ENCODE data around the gene MNDA. TPM values are rescaled to one million over a fixed set of nuclear protein-coding genes. Genes with fewer than 3 reads are reported as not detected.

The MNDA gene
- total and polyA plus RNA-seq, 4 donors, result 3.7 to 16.6 (median 4.3) TPM

DNA sequence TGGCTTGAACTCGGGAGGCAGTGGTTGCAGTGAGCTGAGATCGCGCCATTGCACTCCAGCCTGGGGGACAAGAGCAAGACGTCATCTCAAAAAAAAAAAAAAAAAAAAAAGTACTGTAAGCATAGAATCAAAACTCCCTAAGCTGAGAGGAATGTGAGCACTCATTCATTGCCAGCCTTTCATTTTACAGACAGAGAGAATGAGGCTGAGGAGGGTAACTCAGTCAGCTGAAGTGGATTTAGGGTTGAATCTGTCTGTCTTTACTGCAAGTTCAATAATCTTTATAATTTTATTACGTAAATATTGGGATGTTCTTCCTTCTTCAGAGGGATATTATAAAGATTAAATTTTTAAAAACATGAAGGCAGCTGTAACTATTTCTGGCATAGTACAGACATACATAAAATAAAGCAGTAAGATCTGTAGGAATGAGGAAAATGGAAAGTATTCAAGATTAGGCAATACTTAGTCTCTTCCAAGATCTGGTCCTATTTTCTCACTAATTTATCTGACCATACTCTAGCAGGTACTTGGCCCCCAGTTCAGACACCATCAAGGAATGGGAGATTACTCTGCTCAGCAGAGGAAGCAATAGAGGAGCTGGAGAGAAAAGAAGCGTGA, 24.1 kb upstream of the MNDA start:
- H3K27ac ChIP-seq (ENCODE audit: low read depth in 1 of 2, low read length in 2 of 2), result no peak overlapping the region
- H3K27me3 ChIP-seq (ENCODE audit: control insufficient read depth in 4 of 4, insufficient read depth in 4 of 4, low read length in 3 of 4), result peaks cover 0 to 3% (median 0%) of the 10 kb centered on the region in 4 donors
- no peaks in the 10 kb centered on the region for H3K9me3 ChIP-seq (ENCODE audit: control insufficient read depth in 4 of 4, low read length in 3 of 4)
- 69% methylated on average over 6 of the region's 6 CpGs for WGBS
- TF ChIP-seq RXRA (IDR thresholded peaks at IDR 0.05), result no peak
- TF ChIP-seq NR2F2 (IDR thresholded peaks at IDR 0.05), result no peak
- no peak for TF ChIP-seq HNF4G (IDR thresholded peaks at IDR 0.05)
- TF ChIP-seq GABPA (IDR thresholded peaks at IDR 0.05 in 1 of 2, conservative IDR thresholded peaks at IDR 0.05 in 1 of 2), result no peak
- TF ChIP-seq, protein P1, sequence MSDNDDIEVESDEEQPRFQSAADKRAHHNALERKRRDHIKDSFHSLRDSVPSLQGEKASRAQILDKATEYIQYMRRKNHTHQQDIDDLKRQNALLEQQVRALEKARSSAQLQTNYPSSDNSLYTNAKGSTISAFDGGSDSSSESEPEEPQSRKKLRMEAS (IDR thresholded peaks at IDR 0.05), result no peak
- no peak for TF ChIP-seq ATF3 (IDR thresholded peaks at IDR 0.05)
- no peak for TF ChIP-seq RAD21 (IDR thresholded peaks at IDR 0.05)
- no peak for TF ChIP-seq REST (IDR thresholded peaks at IDR 0.05)
- TF ChIP-seq FOXA1 (IDR thresholded peaks at IDR 0.05), result no peak
- no peak for TF ChIP-seq TAF1 (conservative IDR thresholded peaks at IDR 0.05)
- no peak for TF ChIP-seq HNF4A (conservative IDR thresholded peaks at IDR 0.05)
- TF ChIP-seq SP1 (IDR thresholded peaks at IDR 0.05), result no peak
- no peak for TF ChIP-seq CTCF (IDR thresholded peaks at IDR 0.05; ENCODE audit: low read depth, low read length, missing input control)
- H3K36me3 ChIP-seq (ENCODE audit: control insufficient read depth in 4 of 4, insufficient read depth in 3 of 4, low read depth in 1 of 4, low read length in 3 of 4), result no peaks in the 10 kb centered on the region
- no peak for DNase-seq (ENCODE audit: low spot score)
- H3K4me3 ChIP-seq (ENCODE audit: low read depth in 1 of 3, low read length in 3 of 3), result no peak overlapping the region
- H3K9ac ChIP-seq (ENCODE audit: low read depth in 1 of 2, low read length in 2 of 2), result no peak overlapping the region
- H3K4me1 ChIP-seq (ENCODE audit: control insufficient read depth in 4 of 4, insufficient read depth in 4 of 4, low read length in 3 of 4), result no peaks in the 10 kb centered on the region

DNA sequence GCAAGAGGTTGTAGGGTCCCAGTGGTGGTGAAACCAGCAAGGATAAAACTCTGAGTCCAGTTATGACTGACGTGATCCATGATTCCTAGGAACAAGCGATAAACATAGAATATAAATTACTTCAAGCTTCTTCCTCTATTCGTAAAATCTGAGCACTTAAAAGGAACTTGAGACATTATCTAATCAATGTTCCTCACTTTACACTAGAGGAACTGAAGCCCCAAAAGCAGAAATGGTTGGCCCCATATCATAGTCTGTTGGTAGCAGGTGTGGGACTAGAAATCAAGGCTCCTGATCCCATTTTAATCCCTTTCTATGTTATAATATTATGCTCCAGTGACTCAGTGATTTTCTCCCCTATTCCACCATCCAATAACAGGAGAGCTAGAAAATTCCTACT, 21.9 kb upstream of the MNDA start:
- Histone ChIP-seq H3K27ac (ENCODE audit: low read depth in 1 of 2, low read length in 2 of 2) (no peak overlapping the region), H3K36me3 (ENCODE audit: control insufficient read depth in 4 of 4, insufficient read depth in 3 of 4, low read depth in 1 of 4, low read length in 3 of 4) (no peaks in the 10 kb centered on the region), H3K4me3 (ENCODE audit: low read depth in 1 of 3, low read length in 3 of 3) (no peak overlapping the region), H3K27me3 (ENCODE audit: control insufficient read depth in 4 of 4, insufficient read depth in 4 of 4, low read length in 3 of 4) (peaks cover 0 to 3% (median 0%) of the 10 kb centered on the region in 4 donors), H3K9ac (ENCODE audit: low read depth in 1 of 2, low read length in 2 of 2) (no peak overlapping the region), H3K9me3 (ENCODE audit: control insufficient read depth in 4 of 4, low read length in 3 of 4) (no peaks in the 10 kb centered on the region), H3K4me1 (ENCODE audit: control insufficient read depth in 4 of 4, insufficient read depth in 4 of 4, low read length in 3 of 4) (no peaks in the 10 kb centered on the region)
- no peak for DNase-seq (ENCODE audit: low spot score)
- 72% methylated on average over 3 of the region's 3 CpGs for WGBS
- TF ChIP-seq RXRA (IDR thresholded peaks at IDR 0.05) (no peak), HNF4A (conservative IDR thresholded peaks at IDR 0.05) (no peak), FOXA2 (IDR thresholded peaks at IDR 0.05) (no peak), NR2F2 (IDR thresholded peaks at IDR 0.05) (no peak), SP1 (IDR thresholded peaks at IDR 0.05) (no peak), REST (IDR thresholded peaks at IDR 0.05) (no peak), JUND (IDR thresholded peaks at IDR 0.05) (no peak), HNF4G (IDR thresholded peaks at IDR 0.05) (no peak), GABPA (IDR thresholded peaks at IDR 0.05 in 1 of 2, conservative IDR thresholded peaks at IDR 0.05 in 1 of 2) (no peak), FOXA1 (IDR thresholded peaks at IDR 0.05) (no peak), ZBTB33 (IDR thresholded peaks at IDR 0.05) (no peak), RAD21 (IDR thresholded peaks at IDR 0.05) (no peak), CTCF (IDR thresholded peaks at IDR 0.05; ENCODE audit: low read depth, low read length, missing input control) (no peak)
- TF ChIP-seq, protein P1 (IDR thresholded peaks at IDR 0.05), result no peak

Data from liver (tissue), 9 donors.